Stimulated activated naive CD4-positive, alpha-beta T cell treated with Interleukin-2 at 50 U/mL for 16 hours (primary cell): ENCODE results near the gene ATG10.
"Not testable (repeated sequence)": the region's sequence is repeated elsewhere in the genome, so short reads cannot be mapped to it uniquely, and the experiment has no call there.

ENCODE experiments used
- DNase-seq: peaks from one replicate; lab custom pipeline; 2025; lab: John Stamatoyannopoulos, UW

The ATG10 gene

DNA sequence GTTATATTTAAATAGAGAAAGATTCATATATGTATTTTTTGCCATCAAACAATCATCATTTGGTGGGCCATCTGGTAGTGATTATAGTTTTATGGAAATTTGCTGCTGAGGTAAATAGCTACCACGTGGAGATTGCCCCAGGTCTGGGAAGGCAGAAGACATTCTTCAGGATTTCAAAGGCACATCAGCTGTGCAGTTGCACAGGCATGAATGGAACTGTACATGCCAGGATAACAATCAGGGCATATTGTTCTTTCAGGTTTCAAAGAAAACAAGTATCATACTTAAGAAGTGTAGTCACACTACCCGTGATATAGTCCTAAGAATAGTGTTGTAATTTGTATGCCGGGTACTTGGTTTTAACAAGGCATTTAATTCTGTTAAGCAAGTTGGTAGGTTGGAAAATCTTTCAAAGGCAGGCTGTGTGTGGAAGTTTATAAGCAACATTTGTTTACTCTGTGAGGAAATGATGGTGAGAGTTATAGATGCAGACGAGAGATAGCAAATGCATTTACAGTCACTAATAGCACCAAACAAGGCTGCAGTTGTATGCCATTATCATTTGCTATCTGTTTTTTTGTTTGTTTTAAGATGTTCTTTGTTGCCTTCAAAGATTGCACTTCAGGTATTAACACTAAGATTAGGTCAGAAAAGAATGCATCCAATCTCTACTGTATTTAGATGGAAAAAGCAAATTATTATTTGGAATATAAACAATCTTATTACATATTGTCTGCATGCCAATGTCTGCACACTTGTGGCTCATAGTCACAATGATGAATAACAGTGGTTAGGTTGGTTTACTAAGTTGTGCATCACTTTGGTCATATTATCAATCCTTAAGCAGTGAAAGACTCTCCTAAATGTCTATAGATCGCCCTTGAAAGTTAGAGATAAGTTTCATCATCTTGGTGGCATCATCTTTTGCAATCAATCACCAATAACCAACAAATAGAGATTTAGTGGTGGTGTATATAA, 251.1 kb downstream of the ATG10 start:
- no peak for DNase-seq

DNA sequence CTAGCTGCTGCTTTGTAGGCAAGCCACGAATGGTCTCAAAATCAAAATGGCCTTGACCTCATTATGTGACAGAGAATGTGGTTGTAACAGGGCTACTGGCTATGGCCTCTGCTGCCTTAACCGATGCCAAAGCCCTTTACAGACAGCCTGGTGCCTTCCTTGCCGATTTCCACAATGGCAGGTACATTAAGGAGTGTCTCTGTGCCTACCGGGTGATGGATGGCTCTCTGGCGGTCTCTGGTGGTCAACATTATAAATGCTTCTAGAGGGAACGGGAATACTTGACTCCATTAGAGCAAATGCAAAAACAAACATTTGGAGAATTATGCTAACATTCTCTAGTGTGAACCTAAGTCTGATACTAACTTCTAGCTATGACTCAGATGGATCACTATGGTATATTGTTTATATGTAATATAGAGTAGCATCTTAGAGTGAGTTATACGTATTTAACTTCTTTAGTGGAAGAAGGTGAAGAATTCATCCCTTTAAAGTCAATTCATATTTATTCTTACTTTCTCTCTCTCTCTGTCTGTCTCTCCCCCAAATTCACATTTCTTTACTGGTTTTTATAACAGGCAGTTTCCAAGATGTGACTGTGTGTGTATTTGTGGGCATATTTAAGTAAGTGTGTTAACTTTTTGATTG, 253.8 kb downstream of the ATG10 start:
- DNase-seq: peak; percentile 30

DNA sequence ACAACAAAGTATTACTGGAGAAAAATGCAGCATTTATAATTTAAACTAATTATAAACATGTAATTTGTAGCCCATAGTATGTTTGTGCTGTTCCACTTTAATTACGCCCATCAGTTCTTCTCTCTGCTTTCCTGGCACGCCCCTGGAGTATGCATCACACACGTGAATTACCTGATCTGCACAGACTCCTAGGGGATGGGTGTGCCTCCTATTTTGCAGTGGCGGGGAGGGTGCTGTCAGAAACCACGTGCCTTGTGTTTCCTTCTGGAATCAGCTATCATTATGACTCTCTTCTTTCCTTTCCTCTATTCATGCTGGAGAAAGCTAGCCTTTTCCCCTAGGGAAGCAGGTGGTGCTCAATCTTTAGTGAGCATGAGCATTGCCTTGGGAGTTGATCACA, 263.1 kb downstream of the ATG10 start:
- DNase-seq: no peak

DNA sequence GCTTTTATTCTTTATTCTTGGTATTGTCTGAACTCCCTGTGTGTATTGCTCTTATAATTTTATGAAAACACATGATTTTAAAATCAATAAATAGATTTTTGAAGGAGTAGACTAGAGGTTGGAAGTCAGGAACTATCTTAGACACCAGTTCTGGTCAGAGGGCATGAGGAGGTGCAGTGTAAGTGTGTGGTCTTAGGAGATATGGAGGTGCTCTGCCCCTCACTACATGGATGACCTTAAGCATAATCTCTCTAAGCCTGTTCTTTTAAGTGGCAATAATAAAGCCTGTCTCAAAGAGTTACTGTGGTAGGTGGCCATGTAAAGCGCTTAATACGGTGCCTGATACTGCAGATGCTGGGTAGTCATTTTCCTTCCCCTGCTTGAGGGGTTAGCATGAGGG, 272.3 kb downstream of the ATG10 start:
- DNase-seq: no peak

DNA sequence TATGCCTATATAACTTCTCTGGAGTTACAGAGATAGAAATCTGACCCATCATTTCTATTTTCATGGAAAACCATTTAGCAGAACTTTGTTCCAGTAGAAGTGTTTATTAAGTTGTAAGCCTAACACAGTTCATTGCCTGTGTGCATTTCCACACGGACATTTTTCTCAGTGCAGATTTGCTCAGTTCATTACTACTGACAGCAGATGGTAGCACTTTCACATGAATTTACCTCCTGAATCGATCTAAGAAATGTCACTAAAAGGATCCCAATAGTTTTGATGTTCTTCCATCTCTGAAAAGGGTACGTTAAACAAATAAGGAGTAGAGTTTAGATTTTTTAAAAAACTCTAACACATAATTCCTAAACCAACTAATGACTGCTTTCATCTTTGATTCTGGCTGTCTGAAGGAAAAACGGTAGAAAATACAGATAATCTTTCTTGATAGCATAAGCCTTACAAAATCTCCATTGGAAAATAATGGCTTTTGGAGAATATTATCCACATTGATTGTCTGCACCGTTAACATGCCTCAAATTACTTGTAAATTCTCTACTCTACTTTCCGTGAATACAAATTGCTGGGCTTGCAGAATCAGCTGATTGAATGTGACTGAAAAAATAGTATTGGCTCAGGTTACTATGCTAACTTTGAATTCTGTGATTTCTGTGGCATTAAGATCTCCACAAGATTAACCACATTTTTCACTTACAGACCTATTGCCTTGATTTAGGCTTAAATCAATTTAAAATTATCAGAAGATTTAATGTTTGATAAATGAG, 273.2 kb downstream of the ATG10 start:
- DNase-seq: no peak

DNA sequence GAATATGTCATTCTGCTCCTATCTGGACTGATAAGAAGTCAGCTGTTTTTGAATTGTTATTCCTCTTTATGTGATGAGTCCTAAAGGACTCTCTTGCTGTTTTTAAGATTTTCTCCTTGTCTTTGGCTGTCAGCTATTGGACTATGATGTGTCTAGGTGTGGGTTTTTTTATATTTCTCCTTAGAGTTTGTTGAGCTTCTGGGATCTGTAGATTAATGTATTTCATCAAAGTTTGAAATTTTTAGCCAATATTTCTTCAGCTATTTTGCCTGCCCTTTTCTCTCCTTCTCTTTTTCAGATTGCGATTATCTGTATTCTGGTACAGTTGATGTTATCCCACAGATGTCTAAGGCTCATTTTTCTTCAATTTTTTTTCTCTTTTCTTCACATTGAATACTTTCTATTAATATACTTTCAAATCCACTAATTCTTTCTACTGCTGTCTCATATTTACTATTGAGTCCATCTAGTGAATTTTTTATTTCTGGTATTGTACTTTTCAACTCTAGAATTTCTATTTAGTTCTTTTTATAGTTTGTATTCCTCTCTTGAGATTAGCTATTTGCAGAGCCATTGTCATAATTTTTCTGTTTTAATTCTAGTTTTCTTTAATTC, 275.2 kb downstream of the ATG10 start:
- no peak for DNase-seq

DNA sequence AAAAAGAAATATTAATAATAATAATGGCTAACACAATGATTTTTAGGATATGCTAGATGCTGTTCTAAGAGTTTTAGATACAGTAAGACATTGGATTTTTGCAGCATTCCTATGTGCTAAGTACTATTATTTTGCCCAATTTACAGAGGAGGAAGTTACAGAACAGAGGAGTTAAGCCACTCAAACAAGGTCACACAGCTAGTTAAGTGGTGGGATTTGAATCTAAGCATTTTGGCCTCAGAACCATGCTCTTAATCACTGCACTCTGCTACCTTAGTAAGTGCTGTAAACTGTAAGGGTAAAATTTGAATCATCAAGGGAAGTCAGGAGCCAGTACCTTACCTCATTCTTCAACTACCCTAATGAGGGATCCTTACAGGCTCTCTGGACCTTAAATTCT, 280.9 kb downstream of the ATG10 start:
- DNase-seq: no peak

DNA sequence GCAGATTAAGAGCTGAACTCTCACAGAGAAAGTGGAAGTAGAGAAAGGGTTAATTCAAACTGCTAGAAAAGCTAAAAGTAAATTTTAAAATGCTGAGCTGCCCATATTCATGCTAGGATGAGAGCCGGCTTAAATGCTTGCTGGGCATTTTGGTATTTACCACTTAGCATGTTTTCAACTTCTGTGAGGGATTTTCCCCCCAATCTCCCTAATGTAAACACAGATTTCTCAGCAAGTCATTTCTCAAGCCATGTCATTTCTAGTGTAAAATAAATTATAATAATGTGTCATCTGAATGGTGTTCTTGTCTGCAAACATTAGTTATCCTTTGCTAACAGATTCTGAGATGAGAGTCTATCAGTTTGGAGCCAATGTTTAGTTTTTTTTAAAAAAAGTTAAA, 284.0 kb downstream of the ATG10 start:
- no peak for DNase-seq

DNA sequence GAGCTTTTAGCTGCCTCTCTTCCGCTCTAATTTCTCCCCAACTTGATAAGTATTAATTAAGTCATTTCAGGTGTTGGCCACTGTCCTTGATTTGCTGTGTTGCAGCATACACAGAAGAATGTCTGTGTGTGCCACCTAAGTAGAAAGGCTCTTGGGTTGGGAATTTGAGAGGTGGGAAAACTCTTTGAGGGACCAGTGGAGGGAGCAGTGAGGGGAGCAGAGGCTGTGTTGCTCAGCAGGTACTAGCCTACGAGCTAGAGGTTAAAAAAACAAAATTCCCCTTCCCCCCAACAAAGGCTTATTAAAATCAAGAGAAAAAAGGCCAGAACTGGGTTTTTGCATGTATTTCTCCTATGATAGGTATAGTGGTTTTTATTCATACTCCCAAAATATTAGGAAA, 285.4 kb downstream of the ATG10 start:
- no peak for DNase-seq

DNA sequence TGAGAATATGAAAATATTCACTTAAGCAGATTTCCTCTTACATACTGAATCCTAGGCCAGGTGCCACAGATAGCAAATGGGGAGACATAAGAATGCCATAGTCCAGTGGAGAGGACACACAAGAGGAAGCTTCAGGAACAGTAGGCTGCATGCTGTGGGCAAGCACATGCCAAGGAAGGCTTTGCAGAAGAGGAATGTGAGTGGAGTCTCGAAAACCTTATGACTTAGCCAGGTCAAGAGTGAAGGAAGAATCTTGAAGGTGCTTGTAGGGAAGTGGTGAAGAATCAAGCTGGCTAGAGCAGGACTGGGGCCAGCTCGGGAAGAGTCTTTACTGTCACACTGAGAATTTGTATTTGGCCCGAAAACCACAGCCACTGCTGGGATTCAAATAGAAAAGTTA, 285.9 kb downstream of the ATG10 start:
- no peak for DNase-seq

DNA sequence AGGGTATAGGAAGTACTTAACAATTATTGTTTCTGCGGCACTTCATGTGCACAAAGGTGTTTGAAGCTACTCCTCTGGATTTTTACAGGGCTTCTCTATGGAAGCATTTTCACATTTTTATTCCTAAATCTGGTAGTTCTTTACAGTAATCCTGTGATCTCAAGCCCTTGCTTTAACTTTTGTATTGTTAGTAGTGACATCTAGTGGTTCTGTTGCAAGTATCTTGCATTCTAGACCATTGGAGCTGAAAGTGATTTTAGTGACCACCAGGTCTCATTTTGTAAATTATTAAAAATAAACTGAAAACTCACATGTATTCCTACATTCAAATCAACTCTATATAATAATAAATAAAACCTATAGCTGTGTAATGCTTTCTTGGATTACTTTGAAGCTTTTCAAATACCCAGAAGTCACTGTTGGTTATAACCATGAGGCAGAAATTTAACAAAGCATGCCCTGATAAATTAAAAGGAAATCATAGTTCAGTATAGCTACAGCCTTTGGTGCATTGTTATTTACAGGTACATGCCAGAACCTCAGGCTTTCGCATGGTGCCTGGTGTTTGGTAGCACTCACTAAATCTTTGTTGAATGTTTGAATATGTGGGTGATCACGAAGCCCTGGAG, 287.5 kb downstream of the ATG10 start:
- DNase-seq: no peak

DNA sequence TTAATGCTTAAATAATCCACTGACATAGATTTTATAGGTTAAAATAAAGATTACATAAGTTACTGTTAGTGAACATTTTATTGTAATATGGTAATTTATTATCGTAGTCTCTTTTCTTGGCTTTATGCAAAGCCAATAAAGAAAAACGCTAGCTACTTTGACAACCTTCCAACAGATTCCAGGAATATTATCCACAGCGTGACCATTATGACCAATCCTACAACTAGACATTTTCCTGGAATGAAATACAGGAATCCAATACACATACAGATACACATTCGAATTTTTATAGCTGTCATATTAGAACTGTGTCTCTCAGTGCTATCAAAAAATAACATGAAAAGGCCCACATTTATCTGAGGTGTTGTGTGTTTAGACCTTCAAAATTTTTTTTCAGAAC, 293.2 kb downstream of the ATG10 start:
- no peak for DNase-seq

DNA sequence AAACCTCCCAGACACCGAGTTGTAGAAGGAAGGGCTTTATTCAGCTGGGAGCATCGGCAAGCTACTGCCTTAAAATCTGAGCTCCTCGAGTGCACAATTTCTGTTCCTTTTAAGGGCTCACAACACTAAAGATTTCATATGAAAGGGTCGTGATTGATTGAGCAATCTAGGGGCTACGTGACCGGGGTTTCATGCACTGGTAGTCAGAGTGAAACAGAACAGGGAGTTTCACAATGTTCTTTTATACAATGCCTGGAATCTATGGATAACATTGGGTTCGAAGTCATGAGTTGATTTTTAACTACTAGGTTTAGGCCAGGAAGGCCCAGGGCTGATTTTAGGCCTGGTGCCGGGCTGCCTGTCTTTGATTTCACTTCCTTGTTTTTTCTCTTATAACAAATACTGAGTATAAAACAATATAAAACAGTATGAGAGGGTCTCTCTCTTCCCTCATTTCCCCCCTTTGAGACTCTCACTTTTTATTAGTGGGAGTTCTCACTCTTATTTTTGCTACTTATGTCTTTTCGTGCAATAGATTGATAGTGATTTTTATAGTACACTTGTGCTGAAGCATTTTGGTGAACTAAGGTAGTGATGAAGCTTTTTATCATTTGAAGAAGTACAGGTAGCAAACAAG, 295.6 kb downstream of the ATG10 start:
- not testable (repeated sequence) for DNase-seq

DNA sequence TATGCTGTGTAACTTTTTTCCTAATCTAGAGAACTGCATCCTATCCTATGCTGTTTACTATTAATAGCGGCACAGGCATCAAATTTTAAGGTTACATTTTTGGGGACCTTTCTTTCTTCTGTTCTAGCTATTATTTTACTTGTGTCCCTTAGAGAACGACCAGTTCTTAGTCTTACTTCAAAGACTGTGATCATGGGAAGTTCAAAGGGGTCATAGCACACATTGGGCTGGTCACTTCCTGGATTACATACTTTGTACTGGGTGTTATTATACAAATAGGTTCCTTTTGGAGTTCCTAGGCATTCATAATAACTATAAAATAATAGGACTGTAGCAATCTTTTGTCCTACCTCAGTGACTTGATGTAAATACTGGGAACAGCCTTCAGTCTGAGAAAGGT, 297.5 kb downstream of the ATG10 start:
- DNase-seq: not testable (repeated sequence)

DNA sequence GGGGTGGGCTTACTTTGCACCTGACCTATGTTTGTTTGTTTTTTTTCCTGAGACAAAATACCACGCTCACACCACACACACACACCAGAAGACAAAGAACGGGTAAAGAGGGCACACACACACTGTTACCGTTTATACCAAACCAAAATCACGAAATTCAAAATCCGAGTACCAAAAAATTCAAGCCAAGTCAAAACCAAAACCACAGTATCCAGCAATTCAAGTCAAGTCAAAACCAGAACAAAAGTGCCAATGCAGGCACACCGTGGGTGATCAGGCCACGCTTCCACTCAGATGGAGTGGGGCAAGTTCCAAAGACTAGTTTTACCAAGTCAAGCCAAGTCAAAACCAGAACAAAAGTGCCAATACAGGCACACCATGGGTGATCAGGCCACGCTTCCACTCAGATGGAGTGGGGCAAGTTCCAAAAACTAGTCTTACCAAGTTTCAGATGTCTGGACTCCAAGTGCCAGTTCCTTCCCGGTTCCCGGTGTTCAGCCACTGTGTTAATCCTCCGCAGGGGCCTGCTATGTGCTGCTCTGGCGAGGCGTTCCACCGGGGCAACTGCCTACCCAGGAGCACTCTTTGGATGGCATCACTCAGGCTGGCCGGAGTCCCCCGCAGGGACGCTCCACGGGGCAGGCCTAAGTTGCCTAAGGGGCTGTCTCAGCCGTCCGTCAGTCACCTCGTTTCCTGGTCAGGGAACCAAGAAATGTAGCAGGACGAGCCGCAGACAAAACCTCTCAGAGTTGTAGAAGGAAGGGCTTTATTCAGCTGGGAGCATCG, 300.9 kb downstream of the ATG10 start:
- not testable (repeated sequence) for DNase-seq

DNA sequence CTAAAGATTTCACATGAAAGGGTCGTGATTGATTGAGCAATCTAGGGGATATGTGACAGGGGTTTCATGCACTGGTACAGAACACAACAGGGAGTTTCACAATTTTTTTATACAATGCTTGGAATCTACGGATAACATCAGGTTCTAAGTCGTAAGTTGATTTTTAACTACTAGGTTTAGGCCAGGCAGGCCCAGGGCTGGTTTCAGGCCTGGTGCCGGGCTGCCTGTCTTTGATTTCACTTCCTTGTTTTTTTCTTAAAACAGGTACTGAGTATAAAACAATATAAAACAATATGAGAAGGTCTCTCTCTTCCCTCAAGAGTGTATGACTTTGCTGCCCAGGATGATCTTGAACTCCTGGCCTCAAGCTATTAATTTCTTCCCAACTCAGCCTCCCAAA, 301.6 kb downstream of the ATG10 start:
- not testable (repeated sequence) for DNase-seq

DNA sequence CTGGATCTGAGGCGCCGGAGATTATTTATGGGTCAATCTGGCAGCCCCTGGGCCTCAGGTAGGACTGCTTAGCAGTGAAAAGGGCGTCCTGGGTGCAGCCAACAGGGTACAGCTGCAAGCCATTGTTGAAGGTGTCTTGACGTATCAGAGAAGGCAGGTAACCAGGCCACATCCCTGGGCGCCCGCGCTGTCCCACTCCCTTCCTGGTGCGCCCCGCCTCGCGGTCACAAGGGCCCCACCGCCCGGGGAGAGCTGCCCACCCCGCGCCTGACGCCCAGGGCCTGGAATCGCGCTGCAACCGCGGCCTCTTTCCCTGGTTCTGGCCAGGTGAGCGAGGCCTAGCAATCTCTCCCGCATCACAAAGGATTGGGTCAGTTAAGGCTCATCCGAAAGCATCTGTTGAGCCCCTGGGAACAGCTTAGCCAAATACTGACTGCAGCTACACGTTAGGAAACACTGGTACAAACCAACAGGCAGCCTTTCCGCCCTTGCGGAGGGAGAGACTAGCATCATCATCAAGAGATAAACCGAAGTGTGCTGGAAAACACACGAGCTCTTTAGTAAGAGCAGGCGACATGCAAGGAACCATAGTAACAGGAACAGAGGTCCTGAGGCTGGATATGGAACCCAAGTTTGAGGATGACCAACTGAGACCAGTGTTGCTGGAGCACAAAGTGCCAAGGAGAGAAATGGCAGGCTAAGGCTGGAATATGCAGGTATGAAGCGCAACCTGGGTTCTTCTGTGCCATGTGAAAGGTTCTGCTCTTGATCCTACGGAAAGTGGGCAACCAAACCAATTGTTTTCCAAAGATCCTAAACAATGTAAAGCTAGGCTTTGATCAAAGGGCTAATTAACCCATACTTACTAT, 302.8 kb downstream of the ATG10 start:
- DNase-seq: no peak

DNA sequence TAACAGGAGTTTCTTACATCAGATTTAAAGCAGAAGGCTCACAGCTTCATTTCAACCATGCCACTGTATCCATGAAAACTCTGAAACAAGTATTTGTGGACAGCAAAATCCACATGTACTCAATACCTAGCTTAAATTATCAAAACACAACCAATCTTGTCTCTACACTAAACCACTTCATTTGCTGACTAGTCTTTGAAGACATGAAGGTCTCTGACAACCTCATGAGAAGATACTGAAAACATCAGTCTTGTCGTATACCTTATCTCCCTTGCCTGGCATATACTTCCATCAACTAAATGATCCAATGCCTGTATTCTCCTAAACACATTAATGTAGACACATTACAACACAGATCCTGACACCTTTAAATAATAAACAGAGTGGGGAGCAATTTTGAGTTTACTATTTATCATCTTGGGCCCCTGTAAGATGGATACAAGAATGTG, 303.4 kb downstream of the ATG10 start:
- DNase-seq: no peak
